BLaER1 (cell line): Measurements from ENCODE around the gene ITPRIPL1.

ENCODE experiments used
- H3K27ac ChIP-seq: shearing (Covaris generic); formaldehyde crosslinking; 2 replicates; pipeline ENCODE4 v1.8.1; 2022
- H3K27me3 ChIP-seq: shearing (Covaris generic); formaldehyde crosslinking; 2 replicates; pipeline ENCODE4 v1.8.1; 2022
- H3K36me3 ChIP-seq: shearing (Covaris generic); formaldehyde crosslinking; 2 replicates; pipeline ENCODE4 v1.8.1; 2022
- H3K4me1 ChIP-seq: shearing (Covaris generic); formaldehyde crosslinking; 2 replicates; pipeline ENCODE4 v1.8.1; 2022
- H3K4me2 ChIP-seq: shearing (Covaris generic); formaldehyde crosslinking; 2 replicates; pipeline ENCODE4 v1.8.1; 2022
- H3K4me3 ChIP-seq: shearing (Covaris generic); formaldehyde crosslinking; 2 replicates; pipeline ENCODE4 v1.8.1; 2022
- H3K9ac ChIP-seq: shearing (Covaris generic); formaldehyde crosslinking; 2 replicates; pipeline ENCODE4 v1.8.1; 2022
- H3K9me3 ChIP-seq: shearing (Covaris generic); formaldehyde crosslinking; 2 replicates; pipeline ENCODE4 v1.8.1; 2022
- H4K20me1 ChIP-seq: shearing (Covaris generic); formaldehyde crosslinking; 2 replicates; pipeline ENCODE4 v1.8.1; 2022
- Cebpa-rat ChIP-seq: shearing (Covaris generic); IDR thresholded peaks from 2 replicates; pipeline ENCODE4 v1.8.1; 2022

The ITPRIPL1 gene

DNA sequence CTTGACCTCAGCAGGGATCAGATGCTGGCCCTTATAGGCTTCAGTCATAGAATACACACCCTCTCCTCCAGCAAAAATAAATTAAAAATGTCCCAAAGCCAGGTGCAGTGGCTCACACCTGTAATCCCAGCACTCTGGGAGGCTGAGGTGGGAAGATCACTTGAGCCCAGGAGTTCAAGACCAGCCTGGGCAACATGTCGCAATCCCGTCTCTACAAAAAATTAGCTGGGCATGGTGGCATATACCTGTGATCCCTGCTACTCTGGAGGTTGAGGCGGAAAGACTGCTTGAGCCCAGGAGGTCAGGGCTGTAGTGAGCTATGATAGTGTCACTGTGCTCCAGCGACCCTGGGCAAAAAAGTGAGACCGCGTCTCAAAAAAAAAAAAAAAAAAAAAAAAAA, 4.8 kb downstream of the ITPRIPL1 start:
- H3K27ac ChIP-seq = no peak overlapping the region

DNA sequence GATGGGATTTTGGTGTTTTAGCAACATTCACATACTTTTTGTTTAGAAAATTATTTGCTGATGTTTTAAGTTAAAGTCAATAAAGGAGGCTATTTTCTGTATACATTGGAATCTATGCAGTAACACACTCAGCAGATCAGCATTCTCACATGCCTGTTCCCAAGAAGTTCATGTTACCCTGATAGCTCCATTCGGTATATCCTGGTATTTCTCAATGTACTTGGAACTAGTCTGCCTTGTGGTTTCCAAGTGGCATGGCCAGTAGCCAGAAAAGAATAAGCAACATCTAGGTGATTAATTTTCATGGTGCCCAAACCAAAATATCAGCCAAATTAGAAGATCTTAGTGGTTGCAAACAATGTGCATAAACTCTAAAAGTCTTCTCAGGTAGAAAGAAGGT, 5.3 kb downstream of the ITPRIPL1 start:
- Histone ChIP-seq H3K4me2 (no peak overlapping the region), H4K20me1 (peaks cover 26% of the 10 kb centered on the region; the same call in 1 of the 2 replicates), H3K36me3 (peaks cover 33% of the 10 kb centered on the region), H3K27ac (no peak overlapping the region), H3K9ac (no peak overlapping the region), H3K4me1 (peaks cover 50% of the 10 kb centered on the region), H3K4me3 (no peak overlapping the region), H3K27me3 (no peaks in the 10 kb centered on the region), H3K9me3 (no peaks in the 10 kb centered on the region)
- TF ChIP-seq Cebpa-rat = no peak

More for the DNA sequence above, 4.8 kb downstream of the ITPRIPL1 start:
- Histone ChIP-seq H3K27me3 (no peaks in the 10 kb centered on the region), H3K4me2 (no peak overlapping the region), H3K9me3 (no peaks in the 10 kb centered on the region), H3K4me3 (no peak overlapping the region), H3K36me3 (peaks cover 33% of the 10 kb centered on the region), H3K9ac (no peak overlapping the region), H4K20me1 (peaks cover 26% of the 10 kb centered on the region; the same call in 1 of the 2 replicates), H3K4me1 (peaks cover 47% of the 10 kb centered on the region)
- TF ChIP-seq Cebpa-rat = no peak

DNA sequence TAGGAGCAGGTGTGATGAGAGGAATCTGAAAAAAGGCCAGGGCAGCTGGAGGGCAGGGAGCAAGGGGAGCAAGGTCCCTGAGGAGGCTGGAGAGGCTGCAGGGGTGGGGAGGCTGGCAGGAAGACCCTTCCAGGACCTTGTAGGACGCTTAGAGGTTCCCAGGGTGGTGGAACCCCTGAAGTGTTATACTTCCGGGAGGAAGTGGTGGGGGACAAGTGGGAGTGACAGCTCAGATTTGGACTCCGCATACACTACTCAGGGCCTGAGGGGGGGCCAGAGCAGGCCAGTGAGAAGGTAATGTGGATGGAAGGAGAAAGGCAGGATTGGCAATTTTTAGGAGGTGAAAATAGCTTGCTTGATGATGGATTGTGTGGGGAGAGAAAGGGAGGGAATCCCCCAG, 8.6 kb downstream of the ITPRIPL1 start:
- Histone ChIP-seq H3K27ac (no peak overlapping the region), H3K27me3 (no peaks in the 10 kb centered on the region), H4K20me1 (peaks cover 12% of the 10 kb centered on the region), H3K4me2 (no peak overlapping the region), H3K4me1 (peaks cover 49% of the 10 kb centered on the region), H3K4me3 (no peak overlapping the region), H3K36me3 (peaks cover 20% of the 10 kb centered on the region), H3K9me3 (no peaks in the 10 kb centered on the region), H3K9ac (no peak overlapping the region)
- no peak for TF ChIP-seq Cebpa-rat

DNA sequence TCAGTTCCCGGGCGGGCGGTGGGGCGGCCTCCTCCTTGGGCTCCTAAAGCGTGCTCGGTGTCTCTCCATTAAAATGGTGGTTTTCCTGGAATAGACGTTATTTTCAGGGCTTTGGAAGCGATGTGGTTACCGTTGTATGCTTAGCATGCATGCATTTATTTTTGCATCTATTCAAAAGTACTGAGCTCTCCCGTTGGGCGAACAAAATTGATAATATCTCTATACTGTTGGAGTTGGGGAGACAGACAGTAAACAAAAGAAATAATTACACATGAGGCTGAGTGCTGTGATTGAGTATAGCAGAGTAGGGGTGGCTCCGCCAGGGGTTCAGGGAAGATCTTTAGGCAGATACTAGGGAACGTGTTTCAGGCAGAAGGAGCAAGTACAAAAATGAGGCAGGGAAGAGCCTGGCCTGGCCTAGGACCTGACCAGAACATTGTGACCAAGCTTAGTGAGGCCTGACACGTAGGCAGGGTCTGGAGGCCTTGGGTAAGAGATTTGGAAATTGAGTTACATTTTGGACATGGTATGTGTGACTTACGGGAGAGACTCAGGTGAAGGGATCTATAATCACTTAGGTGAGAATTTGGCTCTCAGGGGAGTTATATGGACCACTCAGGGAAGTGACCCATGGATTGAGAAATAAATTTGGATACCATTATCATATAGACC, 11.1 kb downstream of the ITPRIPL1 start:
- H3K9ac ChIP-seq = peak overlapping the region; percentile 89
- H3K4me2 ChIP-seq = peak overlapping the region; percentile 97
- no peaks in the 10 kb centered on the region for H3K27me3 ChIP-seq
- no peak for TF ChIP-seq Cebpa-rat
- H3K4me3 ChIP-seq = peak overlapping the region; percentile 68
- peaks cover 24% of the 10 kb centered on the region for H4K20me1 ChIP-seq
- no peaks in the 10 kb centered on the region for H3K9me3 ChIP-seq
- H3K4me1 ChIP-seq = peaks cover 41% of the 10 kb centered on the region
- peak overlapping the region; percentile 76 for H3K27ac ChIP-seq
- peaks cover 33% of the 10 kb centered on the region for H3K36me3 ChIP-seq

DNA sequence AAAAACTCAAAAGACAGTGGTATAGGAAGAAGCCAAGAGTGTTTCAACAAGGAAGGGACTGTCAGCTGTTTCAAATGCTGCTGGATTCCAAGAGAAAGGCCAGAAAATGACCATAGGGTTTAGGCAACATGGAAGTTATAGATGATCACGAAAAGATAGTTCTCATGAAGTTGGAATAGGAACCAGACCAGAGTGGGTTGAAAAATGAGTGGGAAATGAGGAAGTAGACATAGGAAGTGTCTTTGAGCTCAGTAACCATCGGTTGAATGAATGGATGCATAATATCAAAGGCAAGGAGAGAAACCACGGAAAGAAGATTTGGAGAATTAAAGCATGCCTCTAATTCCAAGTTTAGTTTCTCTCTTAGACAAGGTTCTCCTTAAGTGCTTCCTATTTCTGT, 11.8 kb downstream of the ITPRIPL1 start:
- Histone ChIP-seq H3K27me3 (no peaks in the 10 kb centered on the region), H3K4me1 (peaks cover 41% of the 10 kb centered on the region), H3K9me3 (no peaks in the 10 kb centered on the region), H3K4me3 (peak overlapping the region; percentile 68), H3K36me3 (peaks cover 39% of the 10 kb centered on the region), H3K27ac (peak overlapping the region; percentile 76), H4K20me1 (peaks cover 30% of the 10 kb centered on the region), H3K4me2 (peak overlapping the region; percentile 97), H3K9ac (peak overlapping the region; percentile 89; the same call in 1 of the 2 replicates)
- no peak for TF ChIP-seq Cebpa-rat

DNA sequence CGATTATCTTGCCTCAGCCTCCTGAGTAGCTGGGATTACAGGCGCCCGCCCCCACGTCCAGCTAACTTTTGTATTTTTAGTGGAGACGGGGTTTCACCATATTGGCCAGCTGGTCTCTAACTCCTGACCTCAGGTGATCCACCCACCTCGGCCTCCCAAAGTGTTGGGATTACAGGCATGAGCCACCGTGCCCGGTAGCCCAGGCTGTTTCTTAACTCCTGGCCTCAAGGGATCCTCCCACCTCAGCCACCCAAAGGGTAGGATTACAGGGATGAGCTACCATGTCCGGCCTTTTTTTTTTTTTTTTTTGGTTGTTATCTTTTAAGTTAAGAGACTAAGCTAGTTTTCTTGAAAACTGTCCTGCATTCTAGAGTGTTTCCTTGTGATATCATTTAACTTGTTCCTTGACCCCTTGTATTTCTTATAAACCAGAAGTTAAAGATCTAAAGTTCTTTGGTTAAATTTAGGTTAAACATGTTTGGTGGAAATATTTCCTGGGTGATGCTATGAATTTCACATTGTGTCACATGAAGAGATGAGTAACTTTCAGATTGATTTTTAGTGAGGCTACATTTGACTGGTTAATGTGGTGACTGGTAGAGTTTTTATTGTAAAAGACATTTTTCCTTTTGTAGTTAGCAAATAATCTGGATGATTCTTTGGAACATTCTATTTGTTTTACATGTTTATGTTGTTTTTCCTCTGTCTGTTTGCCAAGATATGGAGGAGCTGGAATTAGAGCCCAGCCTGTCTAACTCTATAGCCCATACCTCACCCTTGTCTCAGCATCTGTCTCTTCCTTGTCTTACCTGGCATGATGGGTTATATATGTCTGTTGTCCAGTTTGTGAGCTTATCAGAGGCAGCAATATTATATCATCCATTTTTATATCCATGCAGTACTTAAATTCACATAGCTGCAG, 15.6 kb downstream of the ITPRIPL1 start:
- H4K20me1 ChIP-seq = peaks cover 37% of the 10 kb centered on the region
- H3K36me3 ChIP-seq = peaks cover 78% of the 10 kb centered on the region
- H3K27ac ChIP-seq = no peak overlapping the region
- no peaks in the 10 kb centered on the region for H3K9me3 ChIP-seq
- no peak overlapping the region for H3K4me2 ChIP-seq
- no peak overlapping the region for H3K4me3 ChIP-seq
- H3K27me3 ChIP-seq = no peaks in the 10 kb centered on the region
- peaks cover 25% of the 10 kb centered on the region for H3K4me1 ChIP-seq
- H3K9ac ChIP-seq = no peak overlapping the region
- TF ChIP-seq Cebpa-rat = no peak

DNA sequence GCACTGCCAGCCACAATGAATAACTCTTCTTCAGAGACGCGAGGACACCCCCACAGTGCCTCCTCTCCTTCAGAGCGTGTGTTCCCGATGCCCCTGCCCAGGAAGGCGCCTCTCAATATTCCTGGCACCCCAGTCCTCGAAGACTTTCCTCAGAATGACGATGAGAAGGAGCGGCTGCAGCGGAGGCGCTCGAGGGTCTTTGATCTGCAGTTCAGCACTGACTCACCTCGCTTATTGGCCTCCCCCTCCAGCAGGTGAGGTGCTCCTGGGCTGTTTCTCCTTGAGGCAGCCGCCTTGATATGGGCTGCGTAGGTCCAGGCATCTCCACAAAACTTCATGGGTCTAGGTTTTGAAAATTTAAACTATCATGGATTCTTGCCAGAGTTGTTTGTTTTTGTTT, 16.5 kb downstream of the ITPRIPL1 start:
- TF ChIP-seq Cebpa-rat = no peak
- H4K20me1 ChIP-seq = peaks cover 37% of the 10 kb centered on the region
- no peak overlapping the region for H3K4me2 ChIP-seq
- no peaks in the 10 kb centered on the region for H3K9me3 ChIP-seq
- H3K9ac ChIP-seq = no peak overlapping the region
- H3K4me1 ChIP-seq = peaks cover 19% of the 10 kb centered on the region
- H3K27ac ChIP-seq = no peak overlapping the region
- no peaks in the 10 kb centered on the region for H3K27me3 ChIP-seq
- no peak overlapping the region for H3K4me3 ChIP-seq
- H3K36me3 ChIP-seq = peaks cover 87% of the 10 kb centered on the region

DNA sequence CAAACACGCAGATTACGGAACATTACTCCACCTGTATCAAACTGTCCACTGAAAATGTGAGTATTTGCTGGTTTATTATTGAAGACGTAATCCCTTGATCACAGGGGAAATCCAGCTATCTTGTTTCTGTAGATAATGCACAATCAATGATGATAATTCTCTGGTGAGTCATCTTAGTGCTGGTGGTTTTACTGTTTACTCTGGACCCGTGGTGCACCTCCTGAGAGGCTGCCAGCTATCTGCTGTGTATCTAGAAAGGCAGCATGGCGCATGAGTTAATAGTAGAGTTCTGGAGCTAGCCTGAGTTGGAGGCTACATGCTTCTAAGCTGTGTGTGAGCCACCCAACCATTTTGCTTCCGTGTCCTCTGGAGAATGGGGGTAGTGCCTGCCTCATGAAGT, 17.0 kb downstream of the ITPRIPL1 start:
- Histone ChIP-seq H3K9ac (no peak overlapping the region), H3K36me3 (peaks cover 91% of the 10 kb centered on the region), H3K4me3 (no peak overlapping the region), H3K4me1 (peaks cover 15% of the 10 kb centered on the region), H3K4me2 (no peak overlapping the region), H4K20me1 (peaks cover 37% of the 10 kb centered on the region), H3K9me3 (no peaks in the 10 kb centered on the region), H3K27me3 (no peaks in the 10 kb centered on the region), H3K27ac (no peak overlapping the region)
- TF ChIP-seq Cebpa-rat = no peak

DNA sequence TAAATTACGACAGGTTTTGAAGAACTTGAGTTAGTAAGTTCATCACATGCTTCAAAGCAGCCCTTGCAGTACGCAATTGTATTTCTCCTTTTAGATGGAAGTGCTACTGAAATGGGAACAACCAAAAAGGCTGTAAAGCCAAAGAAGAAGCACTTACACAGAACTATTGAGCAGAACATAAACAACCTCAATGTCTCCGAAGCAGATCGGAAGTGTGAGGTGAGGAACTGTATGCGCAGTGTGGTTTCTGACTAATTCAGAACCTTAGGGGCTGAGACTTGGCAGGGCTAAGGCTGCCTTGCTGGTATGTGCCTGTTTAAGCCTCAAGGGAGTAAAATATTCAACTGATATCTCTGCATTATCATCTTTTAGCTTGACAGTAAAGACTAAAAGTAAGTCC, 18.9 kb downstream of the ITPRIPL1 start:
- H3K4me3 ChIP-seq = no peak overlapping the region
- H4K20me1 ChIP-seq = peaks cover 29% of the 10 kb centered on the region
- H3K9me3 ChIP-seq = no peaks in the 10 kb centered on the region
- no peaks in the 10 kb centered on the region for H3K4me1 ChIP-seq
- H3K27ac ChIP-seq = no peak overlapping the region
- no peaks in the 10 kb centered on the region for H3K27me3 ChIP-seq
- H3K4me2 ChIP-seq = no peak overlapping the region
- no peak overlapping the region for H3K9ac ChIP-seq
- H3K36me3 ChIP-seq = peaks cover 98% of the 10 kb centered on the region
- TF ChIP-seq Cebpa-rat = no peak

DNA sequence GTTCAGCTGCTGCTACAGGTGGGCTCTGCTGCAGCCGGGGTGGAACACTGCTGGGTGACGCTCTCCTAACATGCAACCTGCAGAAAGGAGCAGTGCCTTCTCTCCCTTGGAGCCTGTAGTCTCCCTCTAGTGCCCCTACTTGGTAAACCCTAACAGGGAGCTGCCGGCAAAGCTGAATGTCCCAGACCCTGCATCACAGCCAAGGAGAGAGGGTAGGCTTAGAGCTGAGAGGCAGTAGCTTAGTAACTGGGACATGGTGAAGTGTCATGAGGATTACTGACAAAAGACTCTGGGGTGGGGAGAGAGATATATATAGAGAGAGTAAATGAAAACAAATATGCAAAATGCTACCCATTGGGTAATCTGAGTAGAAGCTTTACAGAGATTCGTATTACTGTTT, 20.3 kb downstream of the ITPRIPL1 start:
- Histone ChIP-seq H4K20me1 (peaks cover 20% of the 10 kb centered on the region; the same call in 1 of the 2 replicates), H3K27ac (no peak overlapping the region), H3K36me3 (peaks cover 98% of the 10 kb centered on the region), H3K4me3 (no peak overlapping the region), H3K9me3 (no peaks in the 10 kb centered on the region), H3K27me3 (no peaks in the 10 kb centered on the region), H3K9ac (no peak overlapping the region), H3K4me2 (no peak overlapping the region), H3K4me1 (no peaks in the 10 kb centered on the region)
- no peak for TF ChIP-seq Cebpa-rat
